Thyroid gland (tissue), 4 donors: ENCODE data around the gene HIKESHI.

Experiments
- POLR2A ChIP-seq, 2 donors: fragments of 450-650 bp; IDR thresholded peaks; one replicate each; pipeline ENCODE4 v1.6.1; 2017; ENCODE audit warnings: antibody characterized with exemption in 2 of 2, mild to moderate bottlenecking in 2 of 2, moderate library complexity in 1 of 2
- TF ChIP-seq, protein P1 (sequence below), 6 experiments: fragments of 200-600 bp in 3 of 6; fragments of 450-650 bp in 3 of 6; sonication (generic) in 3 of 6; IDR thresholded peaks; one replicate each; pipeline ENCODE4 v1.5.1; 2016 to 2019; ENCODE audit warnings: antibody characterized with exemption in 6 of 6, mild to moderate bottlenecking in 2 of 6, inconsistent platforms in 1 of 6, moderate library complexity in 1 of 6

DNA sequence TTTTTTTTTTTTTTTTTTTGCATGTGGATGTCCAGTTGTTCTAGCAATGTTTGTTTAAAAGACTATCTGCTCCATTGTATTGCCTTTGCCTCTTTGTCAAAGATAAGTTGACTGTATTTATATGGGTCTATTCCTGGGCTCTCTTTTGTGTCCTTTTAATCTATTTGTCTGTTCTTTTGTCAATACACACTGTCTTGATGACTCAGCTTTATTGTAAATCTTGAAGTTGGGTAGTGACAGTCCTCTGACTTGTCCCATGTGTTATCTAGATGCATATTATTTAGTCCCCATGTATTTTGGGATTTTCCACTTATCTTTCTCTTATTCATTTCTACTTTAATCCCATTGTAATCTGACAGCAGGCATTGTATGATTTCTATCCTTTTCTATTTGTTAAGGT lies 75.9 kb downstream of the HIKESHI start:
- TF ChIP-seq, protein P1, sequence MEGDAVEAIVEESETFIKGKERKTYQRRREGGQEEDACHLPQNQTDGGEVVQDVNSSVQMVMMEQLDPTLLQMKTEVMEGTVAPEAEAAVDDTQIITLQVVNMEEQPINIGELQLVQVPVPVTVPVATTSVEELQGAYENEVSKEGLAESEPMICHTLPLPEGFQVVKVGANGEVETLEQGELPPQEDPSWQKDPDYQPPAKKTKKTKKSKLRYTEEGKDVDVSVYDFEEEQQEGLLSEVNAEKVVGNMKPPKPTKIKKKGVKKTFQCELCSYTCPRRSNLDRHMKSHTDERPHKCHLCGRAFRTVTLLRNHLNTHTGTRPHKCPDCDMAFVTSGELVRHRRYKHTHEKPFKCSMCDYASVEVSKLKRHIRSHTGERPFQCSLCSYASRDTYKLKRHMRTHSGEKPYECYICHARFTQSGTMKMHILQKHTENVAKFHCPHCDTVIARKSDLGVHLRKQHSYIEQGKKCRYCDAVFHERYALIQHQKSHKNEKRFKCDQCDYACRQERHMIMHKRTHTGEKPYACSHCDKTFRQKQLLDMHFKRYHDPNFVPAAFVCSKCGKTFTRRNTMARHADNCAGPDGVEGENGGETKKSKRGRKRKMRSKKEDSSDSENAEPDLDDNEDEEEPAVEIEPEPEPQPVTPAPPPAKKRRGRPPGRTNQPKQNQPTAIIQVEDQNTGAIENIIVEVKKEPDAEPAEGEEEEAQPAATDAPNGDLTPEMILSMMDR (IDR thresholded peaks at IDR 0.05): no peak
- TF ChIP-seq POLR2A (IDR thresholded peaks at IDR 0.05): no peak
